Heart right ventricle (tissue), 16 donors: ENCODE data around the gene TLCD1. TPM values are rescaled to one million over a fixed set of nuclear protein-coding genes. Genes with fewer than 3 reads are reported as not detected.
A peak's percentile ranks its signal among the peaks of the same experiment; 100 is the strongest.

Experiments
- ATAC-seq, 8 donors: fragments of 200-7000 bp; cut with Tn5 transposase; one replicate each; pipeline ENCODE4 v1.9.1; 2020; ENCODE audit warnings: mild to moderate bottlenecking in 8 of 8, moderate library complexity in 8 of 8, moderate number of reproducible peaks in 1 of 8
- DNase-seq, 2 donors: peaks; one replicate each; pipeline ENCODE4 v3.0.0-alpha.2; 2020
- H3K27ac ChIP-seq, 10 donors: fragments of 200-600 bp; sonication (generic) in 2 of 10; one replicate each; pipeline versions ENCODE4 v1.5.0 to v1.8.0; 2020 to 2022; ENCODE audit warnings: mild to moderate bottlenecking in 3 of 10
- H3K27me3 ChIP-seq, 7 donors: fragments of 200-600 bp; one replicate each; pipeline ENCODE4 v1.8.0; 2021 to 2022; ENCODE audit warnings: mild to moderate bottlenecking in 2 of 7
- H3K36me3 ChIP-seq, 9 donors: fragments of 200-600 bp; sonication (generic) in 1 of 9; one replicate each; pipeline versions ENCODE4 v1.5.0 to v1.8.0; 2020 to 2022; ENCODE audit warnings: mild to moderate bottlenecking in 2 of 9
- H3K4me1 ChIP-seq, 9 donors: fragments of 200-600 bp; sonication (generic) in 1 of 9; one replicate each; pipeline versions ENCODE4 v1.5.0 to v1.8.0; 2020 to 2022; ENCODE audit warnings: mild to moderate bottlenecking in 4 of 9
- H3K4me3 ChIP-seq, 10 donors: fragments of 200-600 bp; sonication (generic) in 2 of 10; one replicate each; pipeline versions ENCODE4 v1.5.0 to v1.8.0; 2020 to 2022; ENCODE audit warnings: mild to moderate bottlenecking in 7 of 10, moderate library complexity in 2 of 10
- H3K9me3 ChIP-seq, 11 donors: fragments of 200-600 bp in 10 of 11; sonication (generic) in 2 of 11; one replicate each; pipeline versions ENCODE4 v1.5.0 to v1.8.0; 2013 to 2022; ENCODE audit warnings: mild to moderate bottlenecking in 2 of 11, control low read depth in 1 of 11, moderate library complexity in 1 of 11
- WGBS, 2 donors: extraction: QIAGEN DNeasy Blood & Tissue Kit; methylation state at CpG; one replicate each; pipeline ENCODE4 v1.1.7; 2013; ENCODE audit warnings: inconsistent platforms in 1 of 2; 5-methylcytosine and 5-hydroxymethylcytosine counted together
- intact Hi-C, 10 donors: fragments of 100-400 bp; cut with DNase I; formaldehyde crosslinking; loops; one replicate each; pipeline versions ENCODE4 v1.11.1 to v1.14.2; 2022
- polyA plus RNA-seq, 2 donors: library from polyadenylated mRNA; stranded (reverse); fragments of 200-250 nt; gene quantifications; one replicate each; pipeline ENCODE4 v1.2.3, GENCODE V29; 2013
- total RNA-seq, 10 donors: library from RNA; stranded (reverse); fragmentation: NEBNext Ultra II Directional in 3 of 10; extraction: Animal tissue kit (Norgen Biotek cat#: 25700) in 3 of 10; gene quantifications; one replicate each; pipeline versions ENCODE4 v1.2.1 to v1.2.4, GENCODE V29; 2021 to 2023
- TF ChIP-seq, protein P1 (sequence below), 9 donors: fragments of 200-600 bp; sonication (generic) in 2 of 9; IDR thresholded peaks; one replicate each; pipeline versions ENCODE4 v1.5.0 to v1.8.0; 2021 to 2022; ENCODE audit warnings: antibody characterized with exemption in 9 of 9, mild to moderate bottlenecking in 5 of 9, moderate library complexity in 1 of 9
- donor health status: Arrhythmogenic right ventricular cardiomyopathy.
- donor health status: ischemic (EF 13 %, LVEDD 7.1; RV severe dilation, severe dysfunction).
- donor health status: healthy with polysubstance abuse.
- donor health status: DM: no; HTN: yes; CAD: no.
- donor health status: DM: no; HTN: no; CAD: no.
- donor health status: ischemic (EF 25% LVEDD 6.9; RV normal size, moderate dysfunction).
- donor health status: ischemic (EF 25% LVEDD 5.7; RV mildly dilated, moderate dysfunction).
- donor health status: healthy.
- donor health status: DM: yes; HTN: yes; CAD: no.
- donor health status: Ischemic cardiomyopathy.
- donor health status: ischemic (EF 35%, LVEDD 5.7; RV mildly dilated, moderate dysfunction).
- donor health status: nonischemic (EF 11% LVEDD 7.7; RV severe dilation, severe dysfunction).
- donor health status: DM: yes; HTN: yes; CAD: no.
- donor health status: PGD.
- donor health status: ischemic (EF 29% LVEDD 5.4; RV normal size, mild dysfunction).
- donor health status: nonischemic (EF 23%, LVEDD 6.1; RV moderate dilation, normal function).

The TLCD1 gene
- total and polyA plus RNA-seq, 12 donors = 0.36 to 9.3 (median 1.1) TPM

DNA sequence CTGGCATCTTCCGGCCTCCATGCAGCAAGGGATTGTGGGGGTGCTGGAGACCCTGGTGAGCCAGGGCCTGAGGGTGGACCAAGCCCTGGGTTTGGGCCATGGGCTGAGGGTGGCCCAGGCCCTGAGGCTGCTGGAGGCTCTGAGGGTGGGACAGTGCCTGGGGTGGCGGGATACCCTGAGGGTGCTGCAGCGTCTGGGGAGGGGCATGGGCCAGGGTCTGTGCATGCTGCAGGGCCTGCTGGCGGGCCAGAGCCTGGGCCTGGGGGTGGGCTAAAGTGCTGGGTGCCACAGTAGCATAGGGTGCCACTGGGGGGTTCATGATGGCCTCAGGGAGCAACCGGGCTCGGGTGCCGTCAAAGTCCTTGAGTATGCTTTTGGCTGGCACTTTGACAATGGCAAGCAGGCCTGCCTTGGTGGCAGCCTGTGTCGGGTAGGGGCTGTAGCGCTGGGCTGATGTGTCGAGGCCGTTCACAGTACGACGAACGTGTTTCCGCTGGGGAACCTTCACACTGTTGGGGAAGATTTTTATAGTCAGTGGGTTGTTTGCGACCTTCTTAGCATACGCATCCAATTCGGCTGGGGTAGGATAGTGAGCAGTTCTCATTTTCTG lies 33.3 kb upstream of the TLCD1 start:
- peaks cover 0 to 48% (median 13%) of the 10 kb centered on the region in 9 donors for H3K36me3 ChIP-seq
- no peak overlapping the region for H3K27ac ChIP-seq
- peak in 3 of 8 donors; percentile 11 to 21 (median 16) for ATAC-seq
- 93% methylated on average over 18 of the region's 18 CpGs for WGBS, 2 donors
- intact Hi-C loops = no loop called here
- no peak overlapping the region for H3K4me3 ChIP-seq
- no peaks in the 10 kb centered on the region for H3K9me3 ChIP-seq
- TF ChIP-seq, protein P1, sequence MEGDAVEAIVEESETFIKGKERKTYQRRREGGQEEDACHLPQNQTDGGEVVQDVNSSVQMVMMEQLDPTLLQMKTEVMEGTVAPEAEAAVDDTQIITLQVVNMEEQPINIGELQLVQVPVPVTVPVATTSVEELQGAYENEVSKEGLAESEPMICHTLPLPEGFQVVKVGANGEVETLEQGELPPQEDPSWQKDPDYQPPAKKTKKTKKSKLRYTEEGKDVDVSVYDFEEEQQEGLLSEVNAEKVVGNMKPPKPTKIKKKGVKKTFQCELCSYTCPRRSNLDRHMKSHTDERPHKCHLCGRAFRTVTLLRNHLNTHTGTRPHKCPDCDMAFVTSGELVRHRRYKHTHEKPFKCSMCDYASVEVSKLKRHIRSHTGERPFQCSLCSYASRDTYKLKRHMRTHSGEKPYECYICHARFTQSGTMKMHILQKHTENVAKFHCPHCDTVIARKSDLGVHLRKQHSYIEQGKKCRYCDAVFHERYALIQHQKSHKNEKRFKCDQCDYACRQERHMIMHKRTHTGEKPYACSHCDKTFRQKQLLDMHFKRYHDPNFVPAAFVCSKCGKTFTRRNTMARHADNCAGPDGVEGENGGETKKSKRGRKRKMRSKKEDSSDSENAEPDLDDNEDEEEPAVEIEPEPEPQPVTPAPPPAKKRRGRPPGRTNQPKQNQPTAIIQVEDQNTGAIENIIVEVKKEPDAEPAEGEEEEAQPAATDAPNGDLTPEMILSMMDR (IDR thresholded peaks at IDR 0.05) = no peak
- peaks cover 2 to 36% (median 26%) of the 10 kb centered on the region in 9 donors for H3K4me1 ChIP-seq
- DNase-seq = no peak
- H3K27me3 ChIP-seq = no peaks in the 10 kb centered on the region

DNA sequence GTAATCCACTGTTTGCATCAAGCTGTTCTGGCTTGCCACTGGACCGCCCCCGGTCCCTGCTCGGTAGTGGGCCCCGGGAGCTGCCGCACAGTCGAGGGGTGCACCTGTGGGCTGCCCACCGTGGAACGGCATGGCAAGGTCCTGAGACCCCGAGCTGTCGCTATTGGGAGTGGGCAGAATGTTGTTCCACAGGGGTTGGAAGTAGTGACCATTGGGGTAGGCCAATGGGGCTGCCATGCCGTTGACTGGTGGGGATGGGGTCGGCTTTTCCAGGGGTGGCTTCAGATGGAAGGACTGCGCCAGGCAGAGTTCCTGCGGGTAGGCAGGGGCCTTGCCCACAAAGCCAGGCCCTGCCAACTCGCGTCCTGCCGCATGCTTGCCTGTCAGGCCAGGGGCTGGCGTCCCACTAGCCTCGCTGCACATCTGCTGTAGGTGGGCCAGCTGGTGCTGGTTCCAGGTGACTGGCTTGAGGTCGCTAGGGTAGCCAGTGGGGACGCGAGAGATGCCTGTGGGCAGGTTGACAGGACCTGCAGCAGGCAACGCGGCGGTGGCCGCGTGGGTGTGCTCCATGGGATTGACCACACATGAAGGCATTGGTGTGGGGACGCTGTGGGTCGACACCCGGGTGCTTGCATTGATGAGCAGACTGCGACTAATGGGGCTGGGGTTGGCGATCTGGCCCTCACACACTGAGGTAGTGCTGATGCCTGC lies 32.5 kb upstream of the TLCD1 start:
- no peak overlapping the region for H3K27ac ChIP-seq
- ATAC-seq = peak in 1 of 8 donors; percentile 22
- no peaks in the 10 kb centered on the region for H3K27me3 ChIP-seq
- H3K9me3 ChIP-seq = no peaks in the 10 kb centered on the region
- H3K36me3 ChIP-seq = peaks cover 0 to 46% (median 13%) of the 10 kb centered on the region in 9 donors
- TF ChIP-seq, protein P1 (IDR thresholded peaks at IDR 0.05) = no peak
- 97 to 98% methylated on average over 32 of the region's 32 CpGs for WGBS, 2 donors
- no peak overlapping the region for H3K4me3 ChIP-seq
- DNase-seq = no peak
- H3K4me1 ChIP-seq = peaks cover 2 to 31% (median 22%) of the 10 kb centered on the region in 9 donors
- intact Hi-C loops = no loop called here

DNA sequence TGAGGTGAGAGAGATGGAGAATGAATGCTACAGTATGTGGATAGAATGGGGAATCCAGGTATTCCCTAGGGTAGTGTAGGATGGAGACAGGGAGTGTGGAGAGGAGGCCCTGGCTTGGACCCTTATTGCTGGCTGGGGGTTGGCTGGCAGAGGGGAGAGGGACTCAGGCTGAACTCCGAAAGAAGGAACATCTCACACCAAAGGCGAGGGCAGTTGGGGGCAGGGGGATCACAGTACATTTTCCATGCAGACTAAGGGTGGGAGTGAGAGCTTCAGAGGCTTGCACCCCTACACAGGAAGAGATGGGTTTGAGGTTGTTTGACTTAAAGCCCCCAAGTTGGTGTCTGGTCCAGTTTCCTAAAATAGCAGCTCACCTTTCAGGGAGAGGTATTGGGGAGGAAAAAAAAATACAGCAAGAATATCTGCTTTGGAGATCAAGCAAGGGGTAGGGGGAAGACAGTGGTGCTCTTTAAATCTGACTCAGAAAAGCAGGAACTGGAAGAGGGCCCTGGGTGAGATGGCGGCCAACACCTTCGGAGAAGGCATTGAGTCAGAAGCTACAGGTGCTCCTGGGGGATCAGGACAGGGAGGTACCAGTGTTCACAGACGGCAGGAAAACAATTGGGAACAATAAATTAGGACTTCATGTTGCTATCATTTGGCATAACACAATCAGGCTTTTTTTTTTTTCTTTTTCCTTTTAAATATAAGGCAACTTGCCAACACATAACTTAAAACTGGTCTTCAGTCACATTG lies 30.2 kb upstream of the TLCD1 start:
- Histone ChIP-seq H3K9me3 (no peaks in the 10 kb centered on the region), H3K36me3 (peaks cover 0 to 41% (median 13%) of the 10 kb centered on the region in 9 donors), H3K27ac (no peak overlapping the region), H3K4me1 (peaks cover 0 to 19% (median 11%) of the 10 kb centered on the region in 9 donors), H3K27me3 (no peaks in the 10 kb centered on the region), H3K4me3 (no peak overlapping the region)
- intact Hi-C loops = no loop called here
- ATAC-seq = no peak
- TF ChIP-seq, protein P1 (IDR thresholded peaks at IDR 0.05) = no peak
- WGBS, 2 donors = 75 to 76% methylated on average over 5 of the region's 5 CpGs
- DNase-seq = no peak

DNA sequence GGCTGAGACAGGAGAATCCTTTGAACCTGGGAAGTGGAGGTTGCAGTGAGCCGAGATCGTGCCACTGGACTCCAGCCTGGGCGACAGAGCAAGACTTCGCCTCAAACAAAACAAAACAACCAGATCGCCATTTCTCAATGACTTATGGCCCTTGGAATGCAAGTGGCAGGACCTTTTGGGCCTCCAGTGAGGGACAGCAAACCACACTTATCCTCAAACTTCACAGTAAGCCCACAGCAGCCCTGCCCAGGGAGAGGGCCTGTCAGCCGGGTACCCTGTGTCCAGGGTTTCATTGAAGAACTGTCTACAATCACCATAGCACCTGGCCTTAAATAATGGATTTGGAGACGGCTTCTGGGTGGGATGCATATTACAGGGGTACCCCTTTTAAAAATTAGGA lies 29.5 kb upstream of the TLCD1 start:
- WGBS, 2 donors = 89 to 90% methylated on average over 7 of the region's 7 CpGs
- no peak for DNase-seq
- no peaks in the 10 kb centered on the region for H3K9me3 ChIP-seq
- peaks cover 0 to 13% (median 3%) of the 10 kb centered on the region in 9 donors for H3K4me1 ChIP-seq
- peaks cover 0 to 47% (median 13%) of the 10 kb centered on the region in 9 donors for H3K36me3 ChIP-seq
- intact Hi-C loops = no loop called here
- no peak for ATAC-seq
- TF ChIP-seq, protein P1 (IDR thresholded peaks at IDR 0.05) = no peak
- H3K27me3 ChIP-seq = no peaks in the 10 kb centered on the region
- no peak overlapping the region for H3K27ac ChIP-seq
- no peak overlapping the region for H3K4me3 ChIP-seq
